Measurements from ENCODE around the gene NTM.
"Not testable (repeated sequence)": the region's sequence is repeated elsewhere in the genome, so short reads cannot be mapped to it uniquely, and the experiment has no call there.

The NTM gene

DNA sequence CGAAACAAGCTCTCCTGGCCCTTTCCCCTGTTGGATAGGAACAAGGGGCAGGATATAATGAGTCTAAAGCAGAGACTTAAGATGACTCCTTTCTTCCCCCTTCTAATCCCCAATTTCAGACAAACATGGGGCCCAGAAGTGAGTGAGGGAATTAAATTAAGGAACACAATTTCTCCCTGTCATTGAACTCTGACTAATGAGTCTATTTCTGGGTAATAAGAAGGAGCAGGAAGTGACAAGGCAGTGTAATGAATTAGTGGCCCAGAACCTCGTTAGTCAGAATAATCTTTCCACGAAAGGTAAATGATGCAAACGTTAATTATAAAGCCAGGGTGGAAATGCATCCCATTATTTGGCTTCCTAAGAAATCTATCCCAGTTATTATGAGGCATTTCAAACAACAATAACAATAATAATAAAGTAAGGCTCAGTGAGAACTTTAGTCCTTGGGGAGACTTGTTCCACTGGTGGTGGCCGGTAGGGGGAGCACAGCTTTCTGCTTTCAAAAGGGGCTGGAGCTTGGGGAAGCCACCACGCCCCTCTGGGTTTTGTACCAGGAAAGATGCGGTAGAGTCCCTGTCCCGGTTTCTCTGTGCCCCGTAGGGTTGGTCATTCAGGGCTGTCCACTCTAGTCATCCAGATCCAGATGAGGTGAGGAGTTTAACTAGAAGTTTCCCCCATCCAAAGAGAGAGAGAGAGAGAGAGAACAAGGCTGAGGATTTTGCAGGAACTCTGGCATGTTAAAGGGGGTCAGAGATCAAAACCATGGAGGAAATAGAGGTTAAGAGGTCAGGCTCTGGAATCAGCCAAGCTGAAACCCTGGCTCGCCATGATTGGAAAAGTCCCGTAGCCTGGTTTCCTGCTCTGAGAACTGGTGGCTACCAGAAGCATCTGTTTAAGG lies 298.3 kb downstream of the NTM start:
- TF ChIP-seq ZNF274 (IDR thresholded peaks at IDR 0.05; ENCODE audit: low read depth, low read length), result no peak
- no peak overlapping the region for H3K4me3 ChIP-seq (ENCODE audit: low read length)

DNA sequence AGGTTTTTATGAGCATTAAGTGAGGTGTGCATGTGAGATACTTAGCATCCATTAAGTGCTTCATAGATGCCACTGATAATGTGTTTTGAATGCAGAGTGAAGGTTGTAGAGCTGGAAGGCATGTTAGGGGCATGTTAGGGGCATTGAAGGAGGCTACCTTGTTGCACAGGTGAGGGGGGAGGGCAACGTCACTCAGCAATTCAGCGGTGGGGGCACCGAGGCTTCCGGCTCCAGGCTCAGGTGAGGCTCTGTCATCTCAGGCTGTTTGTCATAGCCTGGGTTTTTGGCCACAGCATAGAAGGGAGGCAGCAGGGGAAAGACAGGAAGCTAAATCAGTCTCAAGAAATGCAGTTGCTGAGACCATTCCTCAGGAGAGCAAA lies 299.0 kb downstream of the NTM start:
- no peak overlapping the region for H3K4me3 ChIP-seq (ENCODE audit: low read length)
- no peak for TF ChIP-seq ZNF274 (IDR thresholded peaks at IDR 0.05; ENCODE audit: low read depth, low read length)

GRCh38 chr11:131670876-131671275 lies 300.5 kb downstream of the NTM start:
- no peak for TF ChIP-seq ZNF274 (IDR thresholded peaks at IDR 0.05; ENCODE audit: low read depth, low read length)

GRCh38 chr11:131671320-131671719 lies 300.9 kb downstream of the NTM start:
- TF ChIP-seq ZNF274 (IDR thresholded peaks at IDR 0.05; ENCODE audit: low read depth, low read length), result no peak

More at GRCh38 chr11:131670876-131671275, 300.5 kb downstream of the NTM start:
- H3K4me3 ChIP-seq (ENCODE audit: low read length), result no peak overlapping the region

GRCh38 chr11:131671734-131672133 lies 301.3 kb downstream of the NTM start:
- TF ChIP-seq ZNF274 (IDR thresholded peaks at IDR 0.05; ENCODE audit: low read depth, low read length), result no peak
- no peak overlapping the region for H3K4me3 ChIP-seq (ENCODE audit: low read length)

More at GRCh38 chr11:131671320-131671719, 300.9 kb downstream of the NTM start:
- H3K4me3 ChIP-seq (ENCODE audit: low read length), result no peak overlapping the region

DNA sequence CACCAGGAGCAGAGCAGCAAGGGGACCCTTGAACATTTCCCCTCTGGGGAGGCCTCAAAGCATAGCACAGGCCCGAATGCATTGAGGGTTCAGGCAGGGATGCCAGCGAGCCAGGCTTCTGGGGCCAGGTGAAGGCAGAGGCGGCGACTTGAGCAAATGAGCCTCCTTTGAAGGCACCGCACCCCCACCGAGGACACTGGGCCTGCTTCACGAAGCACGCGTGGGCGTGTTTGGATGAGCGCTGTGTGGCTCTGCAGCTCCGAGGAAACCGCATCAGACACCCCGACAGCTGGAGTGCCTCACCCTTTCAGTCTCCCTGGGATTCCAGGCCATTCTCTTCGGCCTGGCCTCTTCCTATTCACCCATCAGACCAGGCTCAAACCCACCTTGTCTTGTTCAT lies 301.8 kb downstream of the NTM start:
- TF ChIP-seq ZNF274 (IDR thresholded peaks at IDR 0.05; ENCODE audit: low read depth, low read length), result no peak
- H3K4me3 ChIP-seq (ENCODE audit: low read length), result no peak overlapping the region

DNA sequence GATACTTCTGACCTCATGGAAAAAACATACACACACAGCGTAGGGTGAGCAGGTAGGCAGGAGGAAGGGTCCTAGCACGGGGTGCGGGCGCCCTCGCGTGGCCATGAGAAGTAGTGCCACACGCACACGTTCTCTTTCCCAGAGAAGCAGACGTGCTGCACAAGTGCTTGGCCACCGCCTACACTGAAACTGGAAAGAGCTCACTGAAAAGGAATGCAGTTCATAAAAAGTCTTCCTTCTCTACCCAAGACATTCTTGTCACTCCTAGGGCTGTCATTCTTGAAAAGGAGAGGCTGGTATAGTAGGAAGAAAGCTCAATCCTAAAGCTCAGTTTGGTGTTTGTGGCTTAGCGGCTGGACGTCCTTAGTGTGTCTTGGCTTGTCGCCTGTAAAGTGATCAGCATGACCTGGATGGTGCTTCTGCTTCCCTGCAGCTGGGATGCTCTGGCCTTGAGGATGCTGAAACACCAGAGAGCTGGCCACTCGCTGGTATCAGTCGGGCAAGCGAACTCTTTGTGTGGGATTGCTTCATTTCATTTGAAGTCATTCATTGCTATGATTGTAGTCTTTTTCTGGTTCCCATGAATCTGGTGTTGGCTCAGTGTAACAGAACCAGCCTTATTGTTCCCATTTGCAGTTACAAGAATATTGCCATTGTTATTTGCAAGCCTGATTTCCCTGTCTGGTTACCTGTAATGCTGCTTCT lies 303.8 kb downstream of the NTM start:
- no peak for TF ChIP-seq ZNF274 (IDR thresholded peaks at IDR 0.05; ENCODE audit: low read depth, low read length)
- no peak overlapping the region for H3K4me3 ChIP-seq (ENCODE audit: low read length)

GRCh38 chr11:131675121-131675888 lies 304.9 kb downstream of the NTM start:
- no peak for TF ChIP-seq ZNF274 (IDR thresholded peaks at IDR 0.05; ENCODE audit: low read depth, low read length)
- no peak overlapping the region for H3K4me3 ChIP-seq (ENCODE audit: low read length)

- no peak for TF ChIP-seq ZNF274 (IDR thresholded peaks at IDR 0.05; ENCODE audit: low read depth, low read length)
- H3K4me3 ChIP-seq (ENCODE audit: low read length), result no peak overlapping the region
Measured at GRCh38 chr11:131677828-131678470, 307.5 kb downstream of the NTM start.

- TF ChIP-seq ZNF274 (IDR thresholded peaks at IDR 0.05; ENCODE audit: low read depth, low read length), result no peak
- no peak overlapping the region for H3K4me3 ChIP-seq (ENCODE audit: low read length)
Measured at GRCh38 chr11:131678658-131679340, 308.4 kb downstream of the NTM start.

DNA sequence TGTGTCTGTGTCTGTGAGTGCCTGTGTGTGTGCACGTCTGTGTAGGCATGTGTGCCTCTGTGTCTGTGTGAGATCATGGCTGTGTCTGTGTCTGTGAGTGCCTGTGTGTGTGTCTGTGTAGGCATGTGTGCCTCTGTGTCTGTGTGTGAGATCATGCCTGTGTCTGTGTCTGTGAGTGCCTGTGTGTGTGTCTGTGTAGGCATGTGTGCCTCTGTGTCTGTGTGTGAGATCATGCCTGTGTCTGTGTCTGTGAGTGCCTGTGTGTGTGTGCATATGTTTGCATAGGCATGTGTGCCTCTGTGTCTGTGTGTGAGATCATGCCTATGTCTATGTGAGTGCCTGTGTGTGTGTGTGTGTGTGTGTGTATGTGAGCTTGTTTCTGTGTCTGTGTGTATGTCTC lies 310.0 kb downstream of the NTM start:
- not testable (repeated sequence) for H3K4me3 ChIP-seq (ENCODE audit: low read length)

- no peak for TF ChIP-seq ZNF274 (IDR thresholded peaks at IDR 0.05; ENCODE audit: low read depth, low read length)
- H3K4me3 ChIP-seq (ENCODE audit: low read length), result no peak overlapping the region
Measured at GRCh38 chr11:131681920-131682319, 311.5 kb downstream of the NTM start.

GRCh38 chr11:131682373-131683015 lies 312.1 kb downstream of the NTM start:
- no peak for TF ChIP-seq ZNF274 (IDR thresholded peaks at IDR 0.05; ENCODE audit: low read depth, low read length)
- H3K4me3 ChIP-seq (ENCODE audit: low read length), result no peak overlapping the region
